Measurements from ENCODE around the gene PMPCA.

GRCh38 chr9:136431782-136432350 is 21.4 kb downstream of the PMPCA start:
- no peak for TF ChIP-seq CTCF (optimal IDR thresholded peaks at IDR 0.05 in 1 of 3, IDR thresholded peaks at IDR 0.05 in 1 of 3, conservative IDR thresholded peaks at IDR 0.05 in 1 of 3; ENCODE audit: extremely low read depth in 1 of 3, insufficient read depth in 2 of 3, low read length in 3 of 3)
- no peak for TF ChIP-seq EZH2 (IDR thresholded peaks at IDR 0.05; ENCODE audit: low read length)

Measured in keratinocyte (primary cell).